ENCODE data around the gene EDARADD. TPM values are rescaled to one million over a fixed set of nuclear protein-coding genes. Genes with fewer than 3 reads are reported as not detected.

EDARADD gene
- 3.1 TPM for total RNA-seq

GRCh38 chr1:236393681-236394481 is at the start of gene EDARADD:
Gene EDARADD, plus strand, starts transcription at chr1:236394286. Its CDS starts 159 bp downstream, at chr1:236394445.

DNA sequence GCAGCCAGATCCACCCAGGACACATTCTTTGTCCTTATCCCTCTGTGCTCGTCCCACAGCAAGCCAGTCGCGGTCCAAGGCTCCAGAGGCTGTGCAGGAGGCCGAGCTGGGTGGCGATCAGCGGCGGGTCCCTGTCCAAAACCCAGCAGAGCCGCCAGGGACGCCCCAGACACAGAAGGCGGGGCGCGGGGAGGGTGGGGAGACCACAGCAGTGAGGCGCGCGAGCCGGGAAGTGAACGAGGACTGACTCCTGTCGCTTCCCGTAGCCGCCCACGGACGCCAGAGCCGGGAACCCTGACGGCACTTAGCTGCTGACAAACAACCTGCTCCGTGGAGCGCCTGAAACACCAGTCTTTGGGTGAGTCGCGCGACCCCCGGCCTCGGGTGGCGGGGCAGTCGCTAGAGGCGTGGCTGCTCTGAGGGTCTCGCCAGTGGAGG is 129.6 kb downstream of the EDARADD start, which contains the start of gene LGALS8:
LGALS8 (plus strand) TSS at position 279 of the 438 bp plus-strand sequence. CDS start 2,089 bp downstream, outside the sequence.

Other genes starting within 250 kb of the EDARADD start
- 24.7 TPM for gene ERO1B, start 112.3 kb upstream of the EDARADD start, total RNA-seq
- 146 TPM for gene LGALS8, start 129.7 kb downstream of the EDARADD start, total RNA-seq
- 92.3 TPM for gene HEATR1, start 210.2 kb downstream of the EDARADD start, total RNA-seq

Data from parietal lobe (tissue), 1 donor.